GM19467 (cell line): ENCODE results near the gene RTL9.
A peak's percentile ranks its signal among the peaks of the same experiment; 100 is the strongest.
"Not testable (repeated sequence)": the region's sequence is repeated elsewhere in the genome, so short reads cannot be mapped to it uniquely, and the experiment has no call there.

Source experiments
- ATAC-seq: cut with Tn5 transposase; IDR thresholded peaks from one replicate; pipeline ENCODE4 v1.9.1; 2021; ENCODE audit warnings: mild to moderate bottlenecking, moderate library complexity; ENCODE audit not compliant: unreplicated experiment

The RTL9 gene

DNA sequence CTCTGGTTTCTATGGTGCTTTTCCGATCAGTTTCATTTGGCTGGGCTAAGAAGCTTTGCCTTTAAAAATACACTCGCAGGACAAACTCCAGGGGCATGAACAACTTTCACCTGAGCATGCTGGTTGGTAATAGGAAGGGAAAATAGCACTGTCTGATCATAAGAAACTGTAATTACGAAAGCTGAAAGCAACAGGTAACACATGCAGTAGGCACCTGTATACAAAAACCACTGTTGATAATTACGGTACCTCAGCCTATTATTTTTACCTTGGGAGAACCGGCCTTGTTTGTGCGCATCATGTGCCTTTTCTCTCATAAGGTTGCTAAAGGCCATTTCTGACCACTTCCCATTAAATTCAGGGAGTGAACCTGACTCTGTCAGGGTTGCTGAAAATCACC is 45.7 kb downstream of the RTL9 start:
- no peak for ATAC-seq

GRCh38 chrX:110406250-110406649 is 47.6 kb downstream of the RTL9 start:
- not testable (repeated sequence) for ATAC-seq

GRCh38 chrX:110406822-110407221 is 48.2 kb downstream of the RTL9 start:
- no peak for ATAC-seq

DNA sequence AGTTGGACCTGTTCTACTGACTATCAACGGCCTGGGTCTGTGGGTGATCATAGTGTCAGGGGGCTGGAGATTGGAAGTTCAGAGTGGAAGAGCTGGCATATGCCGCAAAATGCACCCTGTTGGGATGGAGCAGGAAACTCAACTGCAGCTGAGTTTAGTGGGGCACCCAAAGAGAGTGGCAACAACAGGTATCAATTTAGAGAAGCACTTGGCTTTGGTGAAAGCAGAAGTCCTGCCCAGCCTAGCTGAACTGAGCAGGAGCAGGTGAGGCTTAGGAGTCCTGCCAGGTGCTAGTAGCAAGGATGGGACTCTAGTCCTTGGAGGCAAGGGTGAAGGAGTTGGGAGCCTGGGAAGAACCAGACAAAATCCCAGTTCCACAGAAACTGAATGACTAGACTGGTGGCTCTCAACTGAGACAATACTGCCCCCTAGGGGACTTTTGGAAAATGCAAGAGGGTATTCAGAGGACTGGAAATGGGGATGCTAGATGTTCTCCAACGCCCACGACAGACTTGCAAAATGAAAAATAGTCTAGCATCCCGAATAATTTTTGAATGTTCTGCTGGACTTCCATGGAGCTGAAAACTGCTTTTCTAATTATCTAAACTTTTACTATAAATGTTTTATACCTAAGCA is 49.4 kb downstream of the RTL9 start:
- peak; percentile 65 for ATAC-seq
